HepG2 (cell line): Measurements from ENCODE around the gene ZNF747. TPM values are rescaled to one million over a fixed set of nuclear protein-coding genes. Genes with fewer than 3 reads are reported as not detected.

ENCODE experiments used
- EEA1 ChIP-seq: sonication (generic); formaldehyde crosslinking; IDR thresholded peaks from 2 replicates; pipeline ENCODE4 v1.5.1; 2020; ENCODE audit warnings: mild to moderate bottlenecking, missing genetic modification reagents, borderline replicate concordance
- FIP1L1 ChIP-seq: fragments of 200-400 bp; formaldehyde crosslinking; IDR thresholded peaks from 2 replicates; pipeline ENCODE4 v1.6.1; 2018; ENCODE audit warnings: low read depth, mild to moderate bottlenecking, low read length, moderate library complexity, borderline replicate concordance; ENCODE audit not compliant: insufficient read depth
- FOXM1 ChIP-seq: sonication (generic); formaldehyde crosslinking; IDR thresholded peaks from 2 replicates; pipeline ENCODE4 v1.5.0; 2020; ENCODE audit warnings: missing genetic modification reagents
- PCBP1 ChIP-seq: fragments of 200-400 bp; formaldehyde crosslinking; IDR thresholded peaks from 2 replicates; pipeline ENCODE4 v1.6.1; 2017; ENCODE audit warnings: mild to moderate bottlenecking, low read depth, low read length, borderline replicate concordance
- POGZ ChIP-seq: sonication (generic); formaldehyde crosslinking; IDR thresholded peaks from 2 replicates; pipeline ENCODE4 v1.4.0; 2020; ENCODE audit warnings: mild to moderate bottlenecking, missing genetic modification reagents
- RFX5 ChIP-seq: IDR thresholded peaks from 2 replicates; pipeline ENCODE4 v1.6.1; 2011; ENCODE audit warnings: low read depth, low read length, improper control_type of control experiment
- ZNF33B ChIP-seq: sonication (generic); formaldehyde crosslinking; IDR thresholded peaks from 2 replicates; pipeline ENCODE4 v1.5.1; 2020; ENCODE audit warnings: mild to moderate bottlenecking, missing genetic modification reagents
- ZNF777 ChIP-seq: sonication (generic); formaldehyde crosslinking; IDR thresholded peaks from 2 replicates; pipeline ENCODE4 v1.4.0; 2020; ENCODE audit warnings: missing genetic modification reagents
- polyA plus RNA-seq, 8 experiments: library from polyadenylated mRNA; depleted of rRNA in 3 of 8; stranded (reverse) in 7 of 8; unstranded in 1 of 8; fragments of >200 nt; fragmentation: Illumina TruSeq in 4 of 8; extraction: Trizol in 4 of 8; gene quantifications; 2 replicates each; pipeline versions ENCODE4 v1.2.1 to v1.2.3, GENCODE V29; 2011 to 2016; ENCODE audit warnings: low read depth in 4 of 8, missing spikeins in 1 of 8, mixed read lengths in 1 of 8; ENCODE audit not compliant: insufficient read depth in 1 of 8
- total RNA-seq, 5 experiments: library from RNA; depleted of rRNA; stranded (reverse); fragments of >200 nt; fragmentation: Illumina TruSeq; extraction: Trizol; gene quantifications; 2 replicates each; pipeline ENCODE4 v1.2.3, GENCODE V29; 2016; ENCODE audit warnings: low read depth in 1 of 5
- TF ChIP-seq, protein P1 (sequence below): sonication (generic); formaldehyde crosslinking; IDR thresholded peaks from 2 replicates; pipeline ENCODE4 v1.5.0; 2020; ENCODE audit warnings: mild to moderate bottlenecking, missing genetic modification reagents, borderline replicate concordance
- TF ChIP-seq, protein P2 (sequence below): sonication (generic); formaldehyde crosslinking; IDR thresholded peaks from 2 replicates; pipeline ENCODE4 v1.5.0; 2020; ENCODE audit warnings: mild to moderate bottlenecking, missing genetic modification reagents
- TF ChIP-seq, protein P3 (sequence below): sonication (generic); formaldehyde crosslinking; IDR thresholded peaks from 2 replicates; pipeline ENCODE4 v1.4.0; 2020; ENCODE audit warnings: missing genetic modification reagents
- TF ChIP-seq, protein P4 (sequence below): sonication (generic); formaldehyde crosslinking; IDR thresholded peaks from 2 replicates; pipeline ENCODE4 v1.4.0; 2020; ENCODE audit warnings: missing genetic modification reagents
- TF ChIP-seq, protein P5 (sequence below): IDR thresholded peaks from 2 replicates; pipeline ENCODE4 v1.6.1; 2012; ENCODE audit warnings: inconsistent platforms

Gene ZNF747
- total and polyA plus RNA-seq, 2 of the 13 experiments (the other 11 are each of a cell fraction or from before 2014, with no cell fraction given), result 7.2 to 10.2 TPM

DNA sequence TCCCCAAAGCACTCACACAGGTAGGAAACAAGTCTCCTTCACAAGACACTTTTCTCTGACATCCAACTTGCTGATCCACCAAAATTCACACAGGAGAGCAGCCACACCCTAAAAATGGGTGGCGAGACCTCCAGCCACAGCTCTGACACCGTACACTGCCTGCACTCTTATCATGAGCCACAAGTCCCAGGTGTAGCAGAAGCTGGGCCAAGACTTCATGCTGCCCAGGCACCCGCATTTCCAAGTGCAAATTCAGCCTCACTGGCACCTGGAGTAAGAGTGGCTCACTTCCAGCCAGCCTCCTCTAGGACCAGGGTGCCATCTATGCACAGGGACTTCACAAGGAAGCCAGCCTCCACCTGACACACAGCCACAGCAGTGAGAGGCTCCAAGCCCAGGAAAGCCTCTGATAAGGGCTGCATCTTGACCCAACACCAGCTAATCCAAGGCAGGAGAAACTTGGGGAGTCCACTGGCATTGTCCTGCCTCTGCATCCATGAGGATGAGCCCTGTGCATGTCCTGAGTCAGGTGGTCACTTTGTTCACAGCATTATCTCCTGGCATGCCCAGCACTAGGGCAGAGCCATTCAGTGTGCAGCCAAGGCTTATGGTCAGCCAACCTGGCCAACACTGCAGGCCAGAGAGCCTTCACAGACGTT is 5.7 kb downstream of the ZNF747 start (continued):
- TF ChIP-seq, protein P1, sequence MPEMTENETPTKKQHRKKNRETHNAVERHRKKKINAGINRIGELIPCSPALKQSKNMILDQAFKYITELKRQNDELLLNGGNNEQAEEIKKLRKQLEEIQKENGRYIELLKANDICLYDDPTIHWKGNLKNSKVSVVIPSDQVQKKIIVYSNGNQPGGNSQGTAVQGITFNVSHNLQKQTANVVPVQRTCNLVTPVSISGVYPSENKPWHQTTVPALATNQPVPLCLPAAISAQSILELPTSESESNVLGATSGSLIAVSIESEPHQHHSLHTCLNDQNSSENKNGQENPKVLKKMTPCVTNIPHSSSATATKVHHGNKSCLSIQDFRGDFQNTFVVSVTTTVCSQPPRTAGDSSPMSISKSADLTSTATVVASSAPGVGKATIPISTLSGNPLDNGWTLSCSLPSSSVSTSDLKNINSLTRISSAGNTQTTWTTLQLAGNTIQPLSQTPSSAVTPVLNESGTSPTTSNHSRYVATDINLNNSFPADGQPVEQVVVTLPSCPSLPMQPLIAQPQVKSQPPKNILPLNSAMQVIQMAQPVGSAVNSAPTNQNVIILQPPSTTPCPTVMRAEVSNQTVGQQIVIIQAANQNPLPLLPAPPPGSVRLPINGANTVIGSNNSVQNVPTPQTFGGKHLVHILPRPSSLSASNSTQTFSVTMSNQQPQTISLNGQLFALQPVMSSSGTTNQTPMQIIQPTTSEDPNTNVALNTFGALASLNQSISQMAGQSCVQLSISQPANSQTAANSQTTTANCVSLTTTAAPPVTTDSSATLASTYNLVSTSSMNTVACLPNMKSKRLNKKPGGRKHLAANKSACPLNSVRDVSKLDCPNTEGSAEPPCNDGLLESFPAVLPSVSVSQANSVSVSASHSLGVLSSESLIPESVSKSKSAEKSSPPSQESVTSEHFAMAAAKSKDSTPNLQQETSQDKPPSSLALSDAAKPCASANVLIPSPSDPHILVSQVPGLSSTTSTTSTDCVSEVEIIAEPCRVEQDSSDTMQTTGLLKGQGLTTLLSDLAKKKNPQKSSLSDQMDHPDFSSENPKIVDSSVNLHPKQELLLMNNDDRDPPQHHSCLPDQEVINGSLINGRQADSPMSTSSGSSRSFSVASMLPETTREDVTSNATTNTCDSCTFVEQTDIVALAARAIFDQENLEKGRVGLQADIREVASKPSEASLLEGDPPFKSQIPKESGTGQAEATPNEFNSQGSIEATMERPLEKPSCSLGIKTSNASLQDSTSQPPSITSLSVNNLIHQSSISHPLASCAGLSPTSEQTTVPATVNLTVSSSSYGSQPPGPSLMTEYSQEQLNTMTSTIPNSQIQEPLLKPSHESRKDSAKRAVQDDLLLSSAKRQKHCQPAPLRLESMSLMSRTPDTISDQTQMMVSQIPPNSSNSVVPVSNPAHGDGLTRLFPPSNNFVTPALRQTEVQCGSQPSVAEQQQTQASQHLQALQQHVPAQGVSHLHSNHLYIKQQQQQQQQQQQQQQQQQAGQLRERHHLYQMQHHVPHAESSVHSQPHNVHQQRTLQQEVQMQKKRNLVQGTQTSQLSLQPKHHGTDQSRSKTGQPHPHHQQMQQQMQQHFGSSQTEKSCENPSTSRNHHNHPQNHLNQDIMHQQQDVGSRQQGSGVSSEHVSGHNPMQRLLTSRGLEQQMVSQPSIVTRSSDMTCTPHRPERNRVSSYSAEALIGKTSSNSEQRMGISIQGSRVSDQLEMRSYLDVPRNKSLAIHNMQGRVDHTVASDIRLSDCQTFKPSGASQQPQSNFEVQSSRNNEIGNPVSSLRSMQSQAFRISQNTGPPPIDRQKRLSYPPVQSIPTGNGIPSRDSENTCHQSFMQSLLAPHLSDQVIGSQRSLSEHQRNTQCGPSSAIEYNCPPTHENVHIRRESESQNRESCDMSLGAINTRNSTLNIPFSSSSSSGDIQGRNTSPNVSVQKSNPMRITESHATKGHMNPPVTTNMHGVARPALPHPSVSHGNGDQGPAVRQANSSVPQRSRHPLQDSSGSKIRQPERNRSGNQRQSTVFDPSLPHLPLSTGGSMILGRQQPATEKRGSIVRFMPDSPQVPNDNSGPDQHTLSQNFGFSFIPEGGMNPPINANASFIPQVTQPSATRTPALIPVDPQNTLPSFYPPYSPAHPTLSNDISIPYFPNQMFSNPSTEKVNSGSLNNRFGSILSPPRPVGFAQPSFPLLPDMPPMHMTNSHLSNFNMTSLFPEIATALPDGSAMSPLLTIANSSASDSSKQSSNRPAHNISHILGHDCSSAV (CRISPR knock-in tag), result no peak
- no peak for TF ChIP-seq RFX5
- no peak for TF ChIP-seq FIP1L1
- no peak for TF ChIP-seq FOXM1 (CRISPR knock-in tag)
- TF ChIP-seq ZNF777, result no peak
- no peak for TF ChIP-seq PCBP1
- TF ChIP-seq, protein P2, sequence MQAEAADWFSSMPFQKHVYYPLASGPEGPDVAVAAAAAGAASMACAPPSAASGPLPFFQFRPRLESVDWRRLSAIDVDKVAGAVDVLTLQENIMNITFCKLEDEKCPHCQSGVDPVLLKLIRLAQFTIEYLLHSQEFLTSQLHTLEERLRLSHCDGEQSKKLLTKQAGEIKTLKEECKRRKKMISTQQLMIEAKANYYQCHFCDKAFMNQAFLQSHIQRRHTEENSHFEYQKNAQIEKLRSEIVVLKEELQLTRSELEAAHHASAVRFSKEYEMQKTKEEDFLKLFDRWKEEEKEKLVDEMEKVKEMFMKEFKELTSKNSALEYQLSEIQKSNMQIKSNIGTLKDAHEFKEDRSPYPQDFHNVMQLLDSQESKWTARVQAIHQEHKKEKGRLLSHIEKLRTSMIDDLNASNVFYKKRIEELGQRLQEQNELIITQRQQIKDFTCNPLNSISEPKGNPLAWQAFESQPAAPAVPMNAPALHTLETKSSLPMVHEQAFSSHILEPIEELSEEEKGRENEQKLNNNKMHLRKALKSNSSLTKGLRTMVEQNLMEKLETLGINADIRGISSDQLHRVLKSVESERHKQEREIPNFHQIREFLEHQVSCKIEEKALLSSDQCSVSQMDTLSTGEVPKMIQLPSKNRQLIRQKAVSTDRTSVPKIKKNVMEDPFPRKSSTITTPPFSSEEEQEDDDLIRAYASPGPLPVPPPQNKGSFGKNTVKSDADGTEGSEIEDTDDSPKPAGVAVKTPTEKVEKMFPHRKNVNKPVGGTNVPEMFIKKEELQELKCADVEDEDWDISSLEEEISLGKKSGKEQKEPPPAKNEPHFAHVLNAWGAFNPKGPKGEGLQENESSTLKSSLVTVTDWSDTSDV, result no peak
- no peak for TF ChIP-seq EEA1 (CRISPR knock-in tag)
- TF ChIP-seq, protein P3, sequence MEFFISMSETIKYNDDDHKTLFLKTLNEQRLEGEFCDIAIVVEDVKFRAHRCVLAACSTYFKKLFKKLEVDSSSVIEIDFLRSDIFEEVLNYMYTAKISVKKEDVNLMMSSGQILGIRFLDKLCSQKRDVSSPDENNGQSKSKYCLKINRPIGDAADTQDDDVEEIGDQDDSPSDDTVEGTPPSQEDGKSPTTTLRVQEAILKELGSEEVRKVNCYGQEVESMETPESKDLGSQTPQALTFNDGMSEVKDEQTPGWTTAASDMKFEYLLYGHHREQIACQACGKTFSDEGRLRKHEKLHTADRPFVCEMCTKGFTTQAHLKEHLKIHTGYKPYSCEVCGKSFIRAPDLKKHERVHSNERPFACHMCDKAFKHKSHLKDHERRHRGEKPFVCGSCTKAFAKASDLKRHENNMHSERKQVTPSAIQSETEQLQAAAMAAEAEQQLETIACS (CRISPR knock-in tag), result no peak
- no peak for TF ChIP-seq ZNF33B (CRISPR knock-in tag)
- TF ChIP-seq, protein P4, sequence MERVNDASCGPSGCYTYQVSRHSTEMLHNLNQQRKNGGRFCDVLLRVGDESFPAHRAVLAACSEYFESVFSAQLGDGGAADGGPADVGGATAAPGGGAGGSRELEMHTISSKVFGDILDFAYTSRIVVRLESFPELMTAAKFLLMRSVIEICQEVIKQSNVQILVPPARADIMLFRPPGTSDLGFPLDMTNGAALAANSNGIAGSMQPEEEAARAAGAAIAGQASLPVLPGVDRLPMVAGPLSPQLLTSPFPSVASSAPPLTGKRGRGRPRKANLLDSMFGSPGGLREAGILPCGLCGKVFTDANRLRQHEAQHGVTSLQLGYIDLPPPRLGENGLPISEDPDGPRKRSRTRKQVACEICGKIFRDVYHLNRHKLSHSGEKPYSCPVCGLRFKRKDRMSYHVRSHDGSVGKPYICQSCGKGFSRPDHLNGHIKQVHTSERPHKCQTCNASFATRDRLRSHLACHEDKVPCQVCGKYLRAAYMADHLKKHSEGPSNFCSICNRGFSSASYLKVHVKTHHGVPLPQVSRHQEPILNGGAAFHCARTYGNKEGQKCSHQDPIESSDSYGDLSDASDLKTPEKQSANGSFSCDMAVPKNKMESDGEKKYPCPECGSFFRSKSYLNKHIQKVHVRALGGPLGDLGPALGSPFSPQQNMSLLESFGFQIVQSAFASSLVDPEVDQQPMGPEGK (CRISPR knock-in tag), result no peak
- no peak for TF ChIP-seq POGZ
- TF ChIP-seq, protein P5, sequence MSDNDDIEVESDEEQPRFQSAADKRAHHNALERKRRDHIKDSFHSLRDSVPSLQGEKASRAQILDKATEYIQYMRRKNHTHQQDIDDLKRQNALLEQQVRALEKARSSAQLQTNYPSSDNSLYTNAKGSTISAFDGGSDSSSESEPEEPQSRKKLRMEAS, result no peak
